Chondrocyte (in vitro differentiated cells): ENCODE results near the gene IFNA10. TPM values are rescaled to one million over a fixed set of nuclear protein-coding genes. Genes with fewer than 3 reads are reported as not detected.
"Not testable (repeated sequence)": the region's sequence is repeated elsewhere in the genome, so short reads cannot be mapped to it uniquely, and the experiment has no call there.

Experiments
- DNase-seq: peaks from one replicate; pipeline ENCODE4 v3.0.0; 2021; ENCODE audit warnings: mixed read lengths, low spot score
- H3K27ac Mint-ChIP-seq: one replicate; pipeline ENCODE4 v1.8.0; 2021; ENCODE audit warnings: mild to moderate bottlenecking, moderate library complexity, mixed read lengths; ENCODE audit not compliant: unreplicated experiment
- H3K27me3 Mint-ChIP-seq: 2 replicates; pipeline ENCODE4 v1.8.0; 2021; ENCODE audit warnings: low read depth, mixed read lengths
- H3K36me3 Mint-ChIP-seq: 2 replicates; pipeline ENCODE4 v1.8.0; 2021; ENCODE audit warnings: low read depth, mixed read lengths
- H3K4me1 Mint-ChIP-seq: 2 replicates; pipeline ENCODE4 v1.8.0; 2021; ENCODE audit warnings: low read depth, mild to moderate bottlenecking, mixed read lengths
- H3K4me3 Mint-ChIP-seq: one replicate; pipeline ENCODE4 v1.8.0; 2021; ENCODE audit warnings: mild to moderate bottlenecking, moderate library complexity, mixed read lengths; ENCODE audit not compliant: unreplicated experiment
- H3K9me3 Mint-ChIP-seq: 2 replicates; pipeline ENCODE4 v1.8.0; 2021; ENCODE audit warnings: low read depth, mixed read lengths
- total RNA-seq: library from RNA; stranded (reverse); gene quantifications from 3 replicates; pipeline ENCODE4 v1.2.1, GENCODE V29; 2021
- TF ChIP-seq, protein P1 (sequence below): fragments of 200-600 bp; sonication (generic); IDR thresholded peaks from 2 replicates; pipeline ENCODE4 v1.5.0; 2021; ENCODE audit warnings: antibody characterized with exemption, mild to moderate bottlenecking, moderate library complexity

The IFNA10 gene
- total RNA-seq, 1 donor from 2014 or later = not detected

DNA sequence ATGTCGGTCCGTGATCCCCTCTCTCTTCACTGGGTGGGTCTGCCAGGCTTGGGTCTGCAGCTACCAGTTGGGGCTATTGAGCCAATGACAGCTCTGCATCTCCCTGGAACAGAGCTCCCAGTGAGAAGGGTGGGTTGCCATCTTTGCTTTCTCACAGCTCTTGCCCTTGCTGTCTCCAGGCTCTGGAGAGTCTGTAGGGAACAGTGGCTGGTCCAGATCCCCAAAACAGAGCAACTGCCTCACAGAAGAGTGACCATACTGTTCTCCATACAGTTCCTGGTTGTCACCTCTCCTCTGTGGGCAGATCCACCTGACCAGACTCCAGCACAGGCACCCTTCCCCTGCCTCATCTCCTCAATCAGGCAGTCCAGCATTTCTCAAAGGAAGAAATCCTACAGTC, 26.3 kb upstream of the IFNA10 start:
- Mint-ChIP-seq H3K9me3 (no peaks in the 10 kb centered on the region), H3K27me3 (peaks cover 30% of the 10 kb centered on the region), H3K27ac (no peak overlapping the region), H3K36me3 (no peaks in the 10 kb centered on the region), H3K4me1 (no peaks in the 10 kb centered on the region), H3K4me3 (no peak overlapping the region)
- TF ChIP-seq, protein P1, sequence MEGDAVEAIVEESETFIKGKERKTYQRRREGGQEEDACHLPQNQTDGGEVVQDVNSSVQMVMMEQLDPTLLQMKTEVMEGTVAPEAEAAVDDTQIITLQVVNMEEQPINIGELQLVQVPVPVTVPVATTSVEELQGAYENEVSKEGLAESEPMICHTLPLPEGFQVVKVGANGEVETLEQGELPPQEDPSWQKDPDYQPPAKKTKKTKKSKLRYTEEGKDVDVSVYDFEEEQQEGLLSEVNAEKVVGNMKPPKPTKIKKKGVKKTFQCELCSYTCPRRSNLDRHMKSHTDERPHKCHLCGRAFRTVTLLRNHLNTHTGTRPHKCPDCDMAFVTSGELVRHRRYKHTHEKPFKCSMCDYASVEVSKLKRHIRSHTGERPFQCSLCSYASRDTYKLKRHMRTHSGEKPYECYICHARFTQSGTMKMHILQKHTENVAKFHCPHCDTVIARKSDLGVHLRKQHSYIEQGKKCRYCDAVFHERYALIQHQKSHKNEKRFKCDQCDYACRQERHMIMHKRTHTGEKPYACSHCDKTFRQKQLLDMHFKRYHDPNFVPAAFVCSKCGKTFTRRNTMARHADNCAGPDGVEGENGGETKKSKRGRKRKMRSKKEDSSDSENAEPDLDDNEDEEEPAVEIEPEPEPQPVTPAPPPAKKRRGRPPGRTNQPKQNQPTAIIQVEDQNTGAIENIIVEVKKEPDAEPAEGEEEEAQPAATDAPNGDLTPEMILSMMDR = no peak
- no peak for DNase-seq

DNA sequence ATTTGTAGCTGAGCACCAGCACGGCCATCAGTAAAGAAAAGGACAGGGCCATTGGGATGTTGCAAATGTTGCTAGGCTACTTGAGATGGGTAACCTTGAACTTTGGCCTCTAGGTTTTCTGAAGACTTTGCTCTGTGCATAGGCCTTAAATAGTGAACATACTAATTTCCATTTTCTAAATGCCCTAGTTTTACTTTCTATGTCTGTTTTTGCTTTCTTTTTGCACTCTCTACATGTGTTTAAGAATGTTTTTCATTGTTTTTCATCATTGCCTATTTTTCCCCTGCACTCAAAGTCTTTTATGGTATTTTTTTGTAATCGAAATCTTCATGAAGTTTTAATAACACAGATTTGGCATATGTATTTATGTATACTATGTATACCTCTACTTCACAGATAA, 21.2 kb upstream of the IFNA10 start, which contains the start of gene IFNA17:
IFNA17 (minus strand) TSS at position 101 of the 400 bp plus-strand sequence; CDS start at position 52, 49 bp downstream.
- no peaks in the 10 kb centered on the region for H3K9me3 Mint-ChIP-seq
- H3K27ac Mint-ChIP-seq = no peak within 1 kb of the TSS
- H3K36me3 Mint-ChIP-seq = no peaks in the 10 kb centered on the region
- DNase-seq = no peak
- peaks cover 30% of the 10 kb centered on the region for H3K27me3 Mint-ChIP-seq
- no peak within 1 kb of the TSS for H3K4me3 Mint-ChIP-seq
- no peaks in the 10 kb centered on the region for H3K4me1 Mint-ChIP-seq
- TF ChIP-seq, protein P1 = no peak

DNA sequence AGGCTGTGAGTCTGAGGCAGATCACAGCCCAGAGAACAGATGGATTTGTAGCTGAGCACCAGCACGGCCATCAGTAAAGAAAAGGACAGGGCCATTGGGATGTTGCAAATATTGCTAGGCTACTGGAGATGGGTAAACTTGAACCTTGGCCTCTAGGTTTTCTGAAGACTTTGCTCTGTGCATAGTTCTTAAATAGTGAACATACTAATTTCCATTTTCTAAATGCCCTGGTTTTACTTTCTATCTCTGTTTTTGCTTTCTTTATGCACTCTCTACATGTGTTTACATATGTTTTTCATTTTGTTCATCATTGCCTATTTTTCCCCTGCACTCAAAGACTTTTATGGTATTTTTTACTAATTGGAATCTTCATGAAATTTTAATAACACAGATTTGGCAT, 10.3 kb upstream of the IFNA10 start, which contains the start of gene IFNA16:
IFNA16 (minus strand) TSS at position 101 of the 400 bp plus-strand sequence; CDS start at position 95, 6 bp downstream.
- not testable (repeated sequence) for H3K36me3 Mint-ChIP-seq, DNase-seq, H3K4me1 Mint-ChIP-seq, H3K27ac Mint-ChIP-seq, H3K9me3 Mint-ChIP-seq, H3K4me3 Mint-ChIP-seq
- peaks cover 41% of the 10 kb centered on the region for H3K27me3 Mint-ChIP-seq

DNA sequence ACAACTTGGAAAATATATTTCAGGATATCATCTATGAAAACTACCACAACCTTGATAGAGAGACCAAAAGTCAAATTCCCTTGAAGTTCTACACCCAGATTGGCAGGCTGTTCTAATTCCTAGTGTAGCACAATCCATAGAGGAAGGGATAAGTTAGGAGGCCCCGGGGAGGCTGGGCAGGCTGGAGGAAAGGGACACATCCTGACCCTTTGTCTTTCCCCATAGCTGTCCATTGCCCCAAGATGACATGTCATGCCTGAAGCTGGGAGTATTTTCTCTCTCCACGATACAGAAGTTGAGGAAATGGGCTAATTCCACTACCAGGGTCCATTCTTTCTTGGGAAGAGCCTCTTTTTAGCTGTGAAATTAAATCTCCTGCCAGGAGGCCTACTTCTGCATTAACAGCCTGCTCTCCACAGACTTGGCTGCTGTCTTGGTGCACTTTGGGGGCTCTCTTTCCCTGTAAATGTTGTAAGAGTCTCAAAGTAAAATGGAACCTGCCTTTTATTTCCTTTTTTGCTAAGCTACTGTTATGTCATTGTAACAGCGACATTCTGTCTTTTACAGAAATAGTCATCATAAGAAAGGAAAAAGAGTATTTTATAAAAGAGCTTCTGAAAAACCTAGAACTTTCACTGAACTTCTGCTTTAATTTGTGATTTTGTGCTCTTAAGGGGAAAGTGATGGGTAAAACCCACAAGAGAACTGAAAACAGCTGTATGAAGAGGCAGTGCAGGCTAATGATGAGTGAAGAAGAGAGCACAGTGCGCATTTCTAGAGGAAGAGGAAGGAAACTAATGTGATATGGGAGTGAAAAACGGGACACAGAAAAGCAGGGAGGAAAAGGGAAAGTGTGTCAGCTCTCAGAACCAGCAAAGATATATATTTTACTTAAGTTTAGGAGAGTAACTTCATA, 6.7 kb upstream of the IFNA10 start:
- not testable (repeated sequence) for H3K9me3 Mint-ChIP-seq, H3K36me3 Mint-ChIP-seq, DNase-seq, H3K4me3 Mint-ChIP-seq, H3K27ac Mint-ChIP-seq, H3K4me1 Mint-ChIP-seq
- H3K27me3 Mint-ChIP-seq = peaks cover 35% of the 10 kb centered on the region
- TF ChIP-seq, protein P1 = peak; percentile 53

DNA sequence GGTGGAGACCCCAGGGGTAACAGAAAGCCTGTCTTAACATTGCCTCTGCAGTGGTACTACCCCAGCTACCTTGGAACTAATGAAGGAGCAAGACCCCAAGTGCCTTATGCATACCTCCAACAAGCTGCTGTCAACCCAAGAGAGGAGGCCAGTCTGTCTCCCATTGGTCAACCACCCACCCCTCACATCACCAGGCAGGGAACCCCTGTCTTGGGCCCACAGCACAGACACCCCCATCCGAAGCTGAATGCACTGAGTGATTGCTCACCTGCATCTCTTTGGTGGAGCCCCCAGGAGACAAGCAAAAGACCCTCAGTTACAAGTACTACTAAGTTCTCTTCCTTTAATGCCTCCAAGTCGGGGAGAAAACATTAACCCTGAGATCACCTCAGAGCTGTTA, 5.2 kb upstream of the IFNA10 start:
- H3K4me1 Mint-ChIP-seq, DNase-seq: not testable (repeated sequence)
- H3K27me3 Mint-ChIP-seq = peaks cover 32% of the 10 kb centered on the region

DNA sequence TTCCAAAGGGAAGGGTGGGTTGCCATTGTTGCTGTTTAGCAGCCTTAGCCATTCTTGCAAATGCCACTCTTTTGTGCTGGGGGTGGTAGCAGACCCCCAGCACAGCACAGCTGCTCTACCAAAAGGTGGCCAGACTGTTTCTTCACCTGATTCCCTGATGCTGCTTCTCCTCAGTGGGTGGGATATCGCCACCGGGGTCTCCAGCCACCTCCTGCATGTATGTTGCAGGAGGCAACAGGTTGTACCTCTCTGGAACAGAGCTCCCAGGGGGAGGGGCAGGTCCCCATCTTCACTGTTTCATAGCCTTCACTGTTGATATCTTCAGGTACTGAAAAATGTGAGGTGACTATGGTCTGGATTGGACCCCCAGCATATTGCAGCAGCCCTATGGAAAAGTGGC, 3.8 kb upstream of the IFNA10 start:
- not testable (repeated sequence) for H3K9me3 Mint-ChIP-seq, H3K4me1 Mint-ChIP-seq, H3K36me3 Mint-ChIP-seq, H3K4me3 Mint-ChIP-seq, H3K27ac Mint-ChIP-seq
- peaks cover 33% of the 10 kb centered on the region for H3K27me3 Mint-ChIP-seq
- DNase-seq = peak; percentile 64

More for the DNA sequence above, 5.2 kb upstream of the IFNA10 start:
- not testable (repeated sequence) for H3K9me3 Mint-ChIP-seq, H3K4me3 Mint-ChIP-seq, H3K27ac Mint-ChIP-seq, H3K36me3 Mint-ChIP-seq
